HUDEP-2 (cell line): ENCODE measurements around the gene HHIPL1.
"Not testable (repeated sequence)": the region's sequence is repeated elsewhere in the genome, so short reads cannot be mapped to it uniquely, and the experiment has no call there.

Experiments used
- DNase-seq, 76 experiments: peaks; one replicate each; lab custom pipeline; 2025; ENCODE audit not compliant: unreplicated experiment in 76 of 76; lab: John Stamatoyannopoulos, UW

Gene HHIPL1

GRCh38 chr14:99657645-99658155 is 12.8 kb downstream of the HHIPL1 start:
- no peak for DNase-seq

- no peak for DNase-seq
Measured at GRCh38 chr14:99658218-99658845, 13.4 kb downstream of the HHIPL1 start.

DNA sequence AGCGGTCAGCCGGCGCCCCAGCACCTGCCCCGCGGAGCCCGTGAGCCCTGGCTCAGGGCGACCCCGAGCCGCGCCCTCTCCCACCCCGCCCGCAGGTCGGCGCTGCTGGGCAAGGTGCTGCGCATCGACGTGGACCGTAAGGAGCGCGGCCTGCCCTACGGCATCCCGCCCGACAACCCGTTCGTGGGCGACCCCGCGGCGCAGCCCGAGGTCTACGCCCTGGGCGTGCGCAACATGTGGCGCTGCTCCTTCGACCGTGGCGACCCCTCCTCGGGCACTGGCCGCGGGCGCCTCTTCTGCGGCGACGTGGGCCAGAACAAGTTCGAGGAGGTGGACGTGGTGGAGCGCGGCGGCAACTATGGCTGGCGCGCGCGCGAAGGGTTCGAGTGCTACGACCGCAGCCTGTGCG is 14.4 kb downstream of the HHIPL1 start:
- no peak for DNase-seq

DNA sequence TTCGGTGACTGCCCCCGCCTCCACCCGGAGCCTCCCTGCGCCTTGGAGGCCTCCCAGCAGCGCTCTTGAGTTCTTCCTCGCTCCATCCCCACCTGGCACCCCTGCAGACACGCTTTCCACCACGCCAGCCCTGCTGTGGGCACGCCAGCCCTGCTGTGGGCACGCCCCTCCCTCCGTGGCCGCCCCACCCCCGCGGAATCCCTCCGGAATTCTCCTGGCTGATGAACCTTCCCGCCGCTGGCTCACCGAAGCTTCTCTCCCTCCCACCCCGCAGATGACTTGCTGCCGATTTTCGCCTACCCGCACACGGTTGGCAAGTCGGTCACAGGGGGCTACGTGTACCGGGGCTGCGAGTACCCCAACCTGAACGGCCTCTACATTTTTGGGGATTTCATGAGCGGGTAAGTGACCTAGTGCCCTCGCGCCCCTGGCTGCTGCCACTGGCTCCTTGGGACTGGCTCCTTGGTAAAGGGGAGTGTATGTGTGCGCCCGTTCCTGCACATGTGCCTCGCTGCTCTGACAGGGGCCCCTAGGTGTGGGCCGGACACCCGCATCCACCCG is 15.2 kb downstream of the HHIPL1 start:
- DNase-seq, result no peak

- DNase-seq, result no peak
Measured at GRCh38 chr14:99660794-99661193, 15.9 kb downstream of the HHIPL1 start.

- not testable (repeated sequence) for DNase-seq
Measured at GRCh38 chr14:99661206-99661605, 16.3 kb downstream of the HHIPL1 start.

DNA sequence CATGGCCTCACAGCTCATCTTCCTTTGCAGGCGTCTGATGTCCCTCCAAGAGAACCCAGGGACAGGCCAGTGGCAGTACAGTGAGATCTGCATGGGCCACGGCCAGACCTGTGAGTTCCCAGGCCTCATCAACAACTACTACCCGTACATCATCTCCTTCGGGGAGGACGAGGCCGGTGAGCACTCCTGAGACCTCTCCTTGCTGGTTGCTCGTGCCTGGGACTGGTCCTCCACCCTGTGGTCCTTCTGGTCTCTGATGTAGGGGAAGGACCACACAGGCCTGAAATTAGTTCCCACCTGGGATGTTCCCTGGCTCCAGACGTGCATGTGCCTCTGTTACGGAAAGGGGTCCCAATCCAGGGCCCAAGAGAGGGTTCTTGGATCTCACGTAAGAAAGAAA is 17.9 kb downstream of the HHIPL1 start:
- DNase-seq, result no peak

DNA sequence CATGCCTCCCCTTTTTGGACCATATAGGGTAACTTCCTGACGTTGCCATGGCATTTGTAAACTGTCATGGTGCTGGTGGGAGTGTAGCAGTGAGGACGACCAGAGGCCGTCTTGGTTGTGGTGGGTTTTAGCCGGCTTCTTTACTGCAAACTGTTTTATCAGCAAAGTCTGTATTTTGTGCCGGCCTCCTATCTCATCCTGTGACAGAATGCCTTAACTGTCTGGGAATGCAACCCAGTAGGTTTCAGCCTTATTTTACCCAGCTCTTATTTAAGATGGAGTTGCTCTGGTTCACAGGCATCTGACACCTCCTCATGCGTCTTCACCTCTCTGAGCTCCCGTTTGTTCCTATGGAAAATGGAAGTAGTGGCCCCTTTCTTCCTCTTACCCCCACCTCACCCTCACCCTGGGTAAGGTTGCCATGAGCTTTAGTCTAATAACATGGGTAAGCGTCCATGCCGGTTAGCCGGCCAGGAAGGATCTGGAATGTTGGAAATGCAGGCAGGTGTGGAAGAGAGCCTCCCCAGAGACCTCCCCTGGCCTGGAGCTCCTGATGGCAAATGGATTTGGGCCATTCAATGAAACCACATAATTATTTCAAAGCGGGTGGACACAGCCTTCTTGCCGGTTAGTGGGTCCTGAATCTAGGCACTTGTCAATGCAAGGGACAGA is 18.6 kb downstream of the HHIPL1 start:
- no peak for DNase-seq

DNA sequence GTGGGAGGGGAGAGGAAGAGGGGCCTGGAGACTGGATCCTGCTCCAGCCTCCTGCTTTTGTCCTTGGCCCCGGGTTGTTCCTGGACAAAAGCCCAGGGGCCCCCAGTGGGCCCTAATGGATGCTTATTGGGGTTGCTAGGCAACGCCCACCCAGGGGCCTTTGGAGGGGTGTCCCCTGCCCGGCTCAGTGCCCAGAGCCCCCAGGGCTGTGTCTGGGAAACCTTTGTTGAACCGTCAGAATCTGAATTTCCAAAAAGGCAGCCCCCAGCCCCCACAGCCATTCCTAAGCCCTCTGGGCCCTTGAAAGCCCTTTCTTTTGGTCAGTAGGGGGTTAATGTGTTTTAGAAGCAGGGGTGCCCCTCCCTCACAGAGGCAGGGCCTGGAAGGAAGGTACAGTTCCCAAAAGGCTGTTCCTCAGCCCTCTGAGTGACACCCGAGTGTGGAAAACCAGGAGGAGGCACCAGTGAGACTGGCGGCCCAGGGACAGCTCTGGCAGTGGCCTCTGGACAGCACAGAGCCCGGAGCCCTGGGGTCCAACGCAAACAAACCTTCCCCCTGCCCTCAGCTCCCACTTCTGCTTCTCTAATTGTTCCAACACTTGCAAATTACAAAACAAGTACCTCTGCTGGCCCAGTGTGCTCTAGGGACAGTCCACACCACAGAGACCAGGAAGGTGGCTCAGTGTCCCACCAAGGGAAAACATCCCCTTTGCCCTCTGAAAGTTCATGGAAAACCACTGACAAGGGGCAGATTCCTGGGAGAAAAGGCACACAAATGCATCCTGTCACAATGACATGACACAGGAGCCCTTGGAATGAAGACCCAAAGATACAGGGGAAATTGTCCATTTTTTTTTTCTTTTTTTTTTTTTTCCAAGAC is 19.4 kb downstream of the HHIPL1 start:
- DNase-seq, result no peak

- DNase-seq, result no peak
Measured at GRCh38 chr14:99664937-99665273, 20.0 kb downstream of the HHIPL1 start.

DNA sequence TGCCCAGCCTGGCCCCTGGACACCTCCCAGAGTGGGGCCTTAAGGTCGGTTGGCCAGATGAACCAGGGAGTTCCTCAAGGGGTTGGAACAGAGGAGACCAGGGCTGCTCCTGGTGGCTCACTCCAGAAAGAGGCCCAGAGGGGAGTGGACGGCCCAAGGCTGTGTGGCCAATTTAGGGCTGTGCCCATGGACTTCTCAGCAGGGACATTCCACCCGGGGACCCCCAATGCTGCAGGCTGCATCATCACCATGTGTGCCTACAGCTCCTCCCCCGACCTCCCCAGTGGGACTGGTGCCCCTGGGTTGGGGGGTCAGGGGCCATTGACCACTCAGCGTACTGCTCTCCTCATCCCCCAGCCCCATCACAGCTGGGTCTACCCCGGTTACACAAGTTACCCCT is 21.6 kb downstream of the HHIPL1 start:
- no peak for DNase-seq

DNA sequence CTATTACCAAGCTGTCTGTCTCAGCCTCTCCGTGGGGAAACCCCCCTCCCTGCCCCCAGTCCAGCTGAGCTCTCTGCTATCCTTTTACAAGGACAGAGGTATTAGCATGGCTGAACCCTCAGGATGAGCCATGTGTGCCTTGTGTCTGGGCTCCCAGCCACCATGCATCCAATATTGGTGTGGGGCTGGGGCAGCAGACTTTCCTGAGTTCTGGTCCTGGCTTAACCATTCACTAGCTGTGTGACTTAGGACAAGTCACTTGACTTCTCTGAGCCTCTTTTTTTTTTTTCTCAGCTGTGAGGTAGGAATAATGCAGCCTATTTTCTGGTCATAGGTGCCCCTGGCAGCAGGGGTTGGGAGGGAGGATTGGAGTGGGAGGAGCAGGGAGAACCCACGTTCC is 22.1 kb downstream of the HHIPL1 start:
- no peak for DNase-seq

GRCh38 chr14:99667821-99668220 is 22.9 kb downstream of the HHIPL1 start:
- peak in 2 of 76 experiments; percentile 15 to 17 for DNase-seq

DNA sequence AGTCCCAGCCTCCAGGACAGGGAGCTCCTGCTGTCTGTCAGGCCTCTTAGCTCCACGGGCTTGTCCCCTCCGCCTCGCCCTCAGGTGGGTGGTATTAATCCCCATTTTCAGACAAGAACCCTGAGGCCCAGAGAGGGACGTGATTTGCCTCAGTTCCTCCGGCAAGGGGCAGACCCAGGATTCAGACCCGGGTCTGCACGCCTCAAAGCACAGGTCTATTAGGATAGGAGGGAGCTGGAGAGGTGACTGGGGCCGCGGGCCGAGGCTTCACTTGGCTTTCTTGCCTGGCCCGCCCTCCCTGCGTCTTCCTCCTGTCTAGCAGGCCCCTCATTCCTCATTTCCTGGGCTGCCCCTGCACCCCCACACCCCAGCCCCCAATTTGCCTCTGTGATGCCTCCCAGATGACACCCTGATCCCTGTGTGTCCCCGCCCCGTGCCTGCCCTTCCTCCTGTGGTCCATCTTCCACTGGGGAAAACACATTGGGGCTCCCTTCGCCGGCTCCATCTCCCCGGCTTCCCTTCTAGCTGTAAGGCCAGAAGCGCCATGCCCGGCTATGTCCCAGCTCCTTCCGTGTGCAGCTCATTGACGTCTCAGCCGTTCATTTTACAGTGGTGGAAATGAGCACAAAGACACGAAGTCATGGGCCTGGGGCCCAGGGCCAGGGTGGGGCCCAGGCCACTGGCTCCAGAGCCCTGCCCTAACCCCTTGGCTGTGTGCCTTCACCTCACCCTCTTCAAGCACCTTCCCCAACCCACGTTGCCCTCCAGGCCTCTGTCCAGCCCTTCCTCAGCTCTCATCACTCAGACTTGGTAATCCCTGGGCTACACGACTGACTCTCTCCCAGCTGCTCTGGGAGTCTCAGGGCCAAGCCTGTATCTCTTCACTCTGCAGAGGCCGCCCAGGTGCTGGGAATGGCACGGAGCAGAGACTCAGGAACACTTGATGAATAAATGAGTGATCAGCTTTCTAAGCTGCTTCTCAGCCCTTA is 23.7 kb downstream of the HHIPL1 start:
- no peak for DNase-seq

GRCh38 chr14:99670361-99671234 is 25.7 kb downstream of the HHIPL1 start:
- no peak for DNase-seq

GRCh38 chr14:99671235-99672224 is 26.6 kb downstream of the HHIPL1 start:
- DNase-seq, result no peak

DNA sequence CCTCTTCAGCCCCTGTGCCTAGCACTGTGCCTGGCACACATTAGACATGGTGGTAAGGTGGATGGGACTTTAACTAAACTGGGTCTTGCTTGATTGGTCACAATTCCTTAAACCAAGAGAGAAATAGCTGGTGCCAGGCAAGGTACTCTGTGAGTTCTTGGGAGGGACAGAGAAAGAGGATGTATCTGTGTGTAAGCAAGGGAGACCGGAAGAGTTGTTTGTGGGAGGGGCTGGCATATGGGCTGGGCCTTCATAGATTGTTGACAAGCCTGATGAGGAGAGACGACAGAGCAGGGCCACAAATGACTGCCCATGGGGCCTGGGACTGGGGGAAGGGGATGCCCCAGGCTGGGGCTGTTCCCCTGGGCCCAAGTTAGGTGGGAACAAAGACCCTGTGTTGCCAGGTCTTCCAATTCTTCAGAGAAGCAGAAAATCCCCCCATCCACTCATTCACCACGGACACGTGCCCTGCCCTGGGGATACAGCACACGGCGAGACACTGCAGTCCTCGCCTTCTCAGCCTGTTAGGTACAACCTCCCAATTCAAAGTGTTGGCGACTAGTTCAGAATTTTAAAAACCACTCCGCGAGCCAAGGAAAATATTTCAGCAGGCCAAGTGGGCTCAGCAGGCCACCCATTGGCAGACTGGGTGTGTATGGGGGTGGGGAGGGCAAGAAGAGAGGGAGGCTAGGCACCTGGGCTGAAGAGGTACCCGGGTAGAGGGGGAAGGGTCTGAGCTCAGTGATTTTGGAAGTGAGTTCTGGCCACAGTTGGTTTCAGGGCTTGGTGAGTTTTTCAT is 27.8 kb downstream of the HHIPL1 start:
- no peak for DNase-seq
